ENCODE measurements around the gene ANKMY1. TPM values are rescaled to one million over a fixed set of nuclear protein-coding genes. Genes with fewer than 3 reads are reported as not detected.
A peak's percentile ranks its signal among the peaks of the same experiment; 100 is the strongest.

The ANKMY1 gene
- total RNA-seq, 1 donor from 2014 or later, result 20.6 TPM

GRCh38 chr2:240579771-240580614, 22.2 kb upstream of the ANKMY1 start:
- intact Hi-C loops (cut with DNase I), result no loop called here
- H3K4me3 ChIP-seq, result no peak overlapping the region
- H3K27ac ChIP-seq, result peak overlapping the region; percentile 70
- peak in 1 of 2 donors; percentile 95 for DNase-seq (ENCODE audit: extremely low spot score in 2 of 2)
- H3K27me3 ChIP-seq, result no peaks in the 10 kb centered on the region
- TF ChIP-seq POLR2A (IDR thresholded peaks at IDR 0.05) (no peak), POLR2AphosphoS5 (IDR thresholded peaks at IDR 0.05; ENCODE audit: insufficient read depth in 1 of 2, low read depth in 1 of 2) (peak; percentile 37 to 46), CTCF (IDR thresholded peaks at IDR 0.05) (peak in 2 of 3 experiments; percentile 8 to 22)
- peaks cover 0 to 35% of the 10 kb centered on the region in 2 donors for H3K36me3 ChIP-seq
- H3K4me1 ChIP-seq, result peaks cover 53% of the 10 kb centered on the region
- no peaks in the 10 kb centered on the region for H3K9me3 ChIP-seq

GRCh38 chr2:240579071-240579762, 21.4 kb upstream of the ANKMY1 start:
- H3K4me1 ChIP-seq, result peaks cover 45% of the 10 kb centered on the region
- no peak for TF ChIP-seq POLR2A (IDR thresholded peaks at IDR 0.05)
- TF ChIP-seq POLR2AphosphoS5 (IDR thresholded peaks at IDR 0.05; ENCODE audit: insufficient read depth in 1 of 2, low read depth in 1 of 2), result no peak
- no peak for TF ChIP-seq CTCF (IDR thresholded peaks at IDR 0.05)
- peaks cover 0 to 41% of the 10 kb centered on the region in 2 donors for H3K36me3 ChIP-seq
- H3K27me3 ChIP-seq, result no peaks in the 10 kb centered on the region
- H3K4me3 ChIP-seq, result no peak overlapping the region
- peak overlapping the region; percentile 70 for H3K27ac ChIP-seq
- DNase-seq (ENCODE audit: extremely low spot score in 2 of 2), result no peak
- intact Hi-C loops (cut with DNase I), result no loop called here
- H3K9me3 ChIP-seq, result no peaks in the 10 kb centered on the region

- H3K4me3 ChIP-seq, result no peak overlapping the region
- no peaks in the 10 kb centered on the region for H3K9me3 ChIP-seq
- TF ChIP-seq CTCF (IDR thresholded peaks at IDR 0.05) (no peak), POLR2A (IDR thresholded peaks at IDR 0.05) (no peak), POLR2AphosphoS5 (IDR thresholded peaks at IDR 0.05; ENCODE audit: insufficient read depth in 1 of 2, low read depth in 1 of 2) (no peak)
- intact Hi-C loops (cut with DNase I), result no loop called here
- peaks cover 39% of the 10 kb centered on the region for H3K4me1 ChIP-seq
- H3K36me3 ChIP-seq, result peaks cover 0 to 42% of the 10 kb centered on the region in 2 donors
- H3K27ac ChIP-seq, result no peak overlapping the region
- no peaks in the 10 kb centered on the region for H3K27me3 ChIP-seq
- DNase-seq (ENCODE audit: extremely low spot score in 2 of 2), result no peak
Observed at GRCh38 chr2:240578488-240578887, 20.7 kb upstream of the ANKMY1 start.

GRCh38 chr2:240578110-240578450, 20.3 kb upstream of the ANKMY1 start:
- no peak overlapping the region for H3K27ac ChIP-seq
- H3K36me3 ChIP-seq, result peaks cover 0 to 42% of the 10 kb centered on the region in 2 donors
- H3K4me1 ChIP-seq, result peaks cover 39% of the 10 kb centered on the region
- TF ChIP-seq POLR2A (IDR thresholded peaks at IDR 0.05), result no peak
- TF ChIP-seq CTCF (IDR thresholded peaks at IDR 0.05), result no peak
- TF ChIP-seq POLR2AphosphoS5 (IDR thresholded peaks at IDR 0.05; ENCODE audit: insufficient read depth in 1 of 2, low read depth in 1 of 2), result no peak
- H3K9me3 ChIP-seq, result no peaks in the 10 kb centered on the region
- no peaks in the 10 kb centered on the region for H3K27me3 ChIP-seq
- intact Hi-C loops (cut with DNase I), result no loop called here
- no peak overlapping the region for H3K4me3 ChIP-seq
- no peak for DNase-seq (ENCODE audit: extremely low spot score in 2 of 2)

Data from vagina (tissue), 2 donors.